DOHH2 (cell line): Measurements from ENCODE around the gene ELF1.
"Not testable (repeated sequence)": the region's sequence is repeated elsewhere in the genome, so short reads cannot be mapped to it uniquely, and the experiment has no call there.

Experiments used
- H3F3A ChIP-seq: fragments of 200-600 bp; sonication (generic), shearing (Covaris generic); 2 replicates; pipeline ENCODE4 v1.6.0; 2016; ENCODE audit warnings: antibody characterized with exemption, mild to moderate bottlenecking; ENCODE audit not compliant: control insufficient read depth, insufficient read depth
- H3K27ac ChIP-seq: fragments of 200-600 bp; sonication (generic); 2 replicates; pipeline ENCODE4 v1.5.1; 2014; ENCODE audit warnings: low read depth, mild to moderate bottlenecking, low read length, moderate library complexity
- H3K27me3 ChIP-seq: fragments of 200-600 bp; sonication (generic); 2 replicates; pipeline ENCODE4 v1.6.1; 2014; ENCODE audit warnings: mild to moderate bottlenecking, low read length, mixed read lengths; ENCODE audit not compliant: control insufficient read depth
- H3K36me3 ChIP-seq: fragments of 200-600 bp; sonication (generic); 2 replicates; pipeline ENCODE4 v1.6.1; 2014; ENCODE audit warnings: mild to moderate bottlenecking, low read length, moderate library complexity, mixed read lengths; ENCODE audit not compliant: control insufficient read depth
- H3K4me1 ChIP-seq: fragments of 200-600 bp; sonication (generic); 2 replicates; pipeline ENCODE4 v1.6.1; 2014; ENCODE audit warnings: mild to moderate bottlenecking, low read length, mixed read lengths; ENCODE audit not compliant: control insufficient read depth
- H3K4me2 ChIP-seq: fragments of 200-600 bp; sonication (generic); 2 replicates; pipeline ENCODE4 v1.6.0; 2014; ENCODE audit warnings: mild to moderate bottlenecking, low read length, moderate library complexity
- H3K4me3 ChIP-seq: fragments of 200-600 bp; sonication (generic); 2 replicates; pipeline ENCODE4 v1.5.1; 2014; ENCODE audit warnings: mild to moderate bottlenecking, low read length, mixed read lengths
- H3K79me2 ChIP-seq: fragments of 200-600 bp; sonication (generic); 2 replicates; pipeline ENCODE4 v1.6.1; 2014; ENCODE audit warnings: mild to moderate bottlenecking, low read length, mixed read lengths; ENCODE audit not compliant: control insufficient read depth
- H3K9me2 ChIP-seq: fragments of 200-600 bp; sonication (generic); replicated peaks from 2 replicates; pipeline ENCODE4 v1.6.1; 2014; ENCODE audit warnings: mild to moderate bottlenecking, low read length, mixed read lengths; ENCODE audit not compliant: control insufficient read depth
- H3K9me3 ChIP-seq: fragments of 200-600 bp; sonication (generic); 2 replicates; pipeline ENCODE4 v1.6.1; 2014; ENCODE audit warnings: antibody characterized with exemption, low read length, mixed read lengths; ENCODE audit not compliant: control insufficient read depth, insufficient read depth
- H4K20me1 ChIP-seq: fragments of 200-600 bp; sonication (generic); 2 replicates; pipeline ENCODE4 v1.6.0; 2014; ENCODE audit warnings: low read depth, mild to moderate bottlenecking, antibody characterized with exemption, low read length, moderate library complexity; ENCODE audit not compliant: control insufficient read depth, insufficient read depth
- CTCF ChIP-seq: fragments of 200-600 bp; sonication (generic); IDR thresholded peaks from one replicate; pipeline ENCODE4 v1.5.1; 2014; ENCODE audit warnings: antibody characterized with exemption, mild to moderate bottlenecking, low read depth, low read length; ENCODE audit not compliant: poor library complexity, severe bottlenecking
- EZH2phosphoT487 ChIP-seq: fragments of 200-600 bp; sonication (generic); IDR thresholded peaks from 2 replicates; pipeline ENCODE4 v1.6.1; 2017; ENCODE audit warnings: borderline replicate concordance, mild to moderate bottlenecking, antibody characterized with exemption, low read length, moderate library complexity, mixed read lengths

The ELF1 gene

GRCh38 chr13:40911341-40911740 is 107.8 kb downstream of the ELF1 start:
- Histone ChIP-seq H3K27me3 (no peaks in the 10 kb centered on the region), H4K20me1 (no peaks in the 10 kb centered on the region), H3K36me3 (no peaks in the 10 kb centered on the region), H3K4me3 (no peak overlapping the region), H3K4me2 (no peak overlapping the region), H3K79me2 (peaks cover 4% of the 10 kb centered on the region; the same call in 1 of the 2 replicates), H3F3A (no peaks in the 10 kb centered on the region), H3K9me2 (no peaks in the 10 kb centered on the region), H3K27ac (no peak overlapping the region), H3K4me1 (no peaks in the 10 kb centered on the region), H3K9me3 (no peaks in the 10 kb centered on the region)
- TF ChIP-seq EZH2phosphoT487: no peak
- no peak for TF ChIP-seq CTCF

GRCh38 chr13:40910324-40911050 is 108.6 kb downstream of the ELF1 start:
- Histone ChIP-seq H3K79me2 (0 out of 2 replicates have a peak, but pooled peaks cover under 1% of the 10 kb centered on the region), H4K20me1 (no peaks in the 10 kb centered on the region), H3K27me3 (no peaks in the 10 kb centered on the region), H3K36me3 (no peaks in the 10 kb centered on the region), H3F3A (no peaks in the 10 kb centered on the region), H3K9me3 (no peaks in the 10 kb centered on the region), H3K4me3 (no peak overlapping the region), H3K9me2 (no peaks in the 10 kb centered on the region), H3K4me1 (no peaks in the 10 kb centered on the region), H3K4me2 (no peak overlapping the region), H3K27ac (no peak overlapping the region)
- TF ChIP-seq EZH2phosphoT487 (no peak), CTCF (no peak)

GRCh38 chr13:40909541-40910200 is 109.4 kb downstream of the ELF1 start:
- H3K36me3 ChIP-seq, H3K9me3 ChIP-seq, H3K27ac ChIP-seq, H3K4me3 ChIP-seq, H4K20me1 ChIP-seq, H3K27me3 ChIP-seq, H3K4me1 ChIP-seq, H3F3A ChIP-seq, H3K4me2 ChIP-seq, H3K9me2 ChIP-seq, H3K79me2 ChIP-seq: not testable (repeated sequence)

GRCh38 chr13:40908546-40908945 is 110.6 kb downstream of the ELF1 start:
- H3K4me3 ChIP-seq: no peak overlapping the region
- H3K9me3 ChIP-seq: no peaks in the 10 kb centered on the region
- TF ChIP-seq CTCF: no peak
- no peak for TF ChIP-seq EZH2phosphoT487
- H3K4me2 ChIP-seq: no peak overlapping the region
- H3K36me3 ChIP-seq: no peaks in the 10 kb centered on the region
- H3K9me2 ChIP-seq: no peaks in the 10 kb centered on the region
- H3K27me3 ChIP-seq: no peaks in the 10 kb centered on the region
- no peaks in the 10 kb centered on the region for H3K79me2 ChIP-seq
- no peak overlapping the region for H3K27ac ChIP-seq
- no peaks in the 10 kb centered on the region for H4K20me1 ChIP-seq
- no peaks in the 10 kb centered on the region for H3F3A ChIP-seq
- no peaks in the 10 kb centered on the region for H3K4me1 ChIP-seq

- H3K27me3 ChIP-seq, H4K20me1 ChIP-seq, H3K36me3 ChIP-seq, H3K9me2 ChIP-seq, H3K79me2 ChIP-seq, H3K27ac ChIP-seq, H3K4me2 ChIP-seq, H3K4me3 ChIP-seq, H3K4me1 ChIP-seq, H3F3A ChIP-seq, H3K9me3 ChIP-seq: not testable (repeated sequence)
These were observed 118.1 kb downstream of the ELF1 start for GRCh38 chr13:40901032-40901431.
